ENCODE results near the gene FAM204A.

- no peak for TF ChIP-seq CTCF (IDR thresholded peaks at IDR 0.05; ENCODE audit: insufficient read depth, low read depth, low read length)
- TF ChIP-seq EZH2 (IDR thresholded peaks at IDR 0.05; ENCODE audit: insufficient read depth, low read length) = no peak
Observed at GRCh38 chr10:118266098-118266748, 75.9 kb downstream of the FAM204A start.

Measured in astrocyte (in vitro differentiated cells and primary cell).